ENCODE measurements around the gene PFAS.
A peak's percentile ranks its signal among the peaks of the same experiment; 100 is the strongest.
"Not testable (repeated sequence)": the region's sequence is repeated elsewhere in the genome, so short reads cannot be mapped to it uniquely, and the experiment has no call there.

Gene PFAS

GRCh38 chr17:8225813-8226535, 23.1 kb upstream of the PFAS start:
- DNase-seq, result peak; percentile 97

GRCh38 chr17:8226536-8227237, 22.4 kb upstream of the PFAS start:
- peak; percentile 97 for DNase-seq

DNA sequence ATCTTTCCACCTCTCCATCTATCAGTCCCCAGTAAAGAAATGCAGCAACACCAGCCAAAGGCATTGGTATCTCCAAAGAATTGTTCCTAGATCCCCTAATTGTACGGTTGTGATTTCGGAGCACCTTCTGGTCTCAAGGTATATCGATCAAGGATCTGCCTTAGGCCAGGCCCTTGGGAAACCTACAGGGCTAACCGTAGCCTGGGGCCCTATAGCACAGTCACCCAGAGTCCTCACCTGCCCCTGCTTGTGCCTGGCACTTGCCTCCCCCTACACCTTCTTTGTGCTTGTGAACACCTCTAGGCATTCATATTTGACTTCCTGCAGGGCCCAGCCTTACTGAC, 21.9 kb upstream of the PFAS start:
- no peak for DNase-seq

GRCh38 chr17:8231701-8232100, 17.4 kb upstream of the PFAS start:
- DNase-seq, result no peak

DNA sequence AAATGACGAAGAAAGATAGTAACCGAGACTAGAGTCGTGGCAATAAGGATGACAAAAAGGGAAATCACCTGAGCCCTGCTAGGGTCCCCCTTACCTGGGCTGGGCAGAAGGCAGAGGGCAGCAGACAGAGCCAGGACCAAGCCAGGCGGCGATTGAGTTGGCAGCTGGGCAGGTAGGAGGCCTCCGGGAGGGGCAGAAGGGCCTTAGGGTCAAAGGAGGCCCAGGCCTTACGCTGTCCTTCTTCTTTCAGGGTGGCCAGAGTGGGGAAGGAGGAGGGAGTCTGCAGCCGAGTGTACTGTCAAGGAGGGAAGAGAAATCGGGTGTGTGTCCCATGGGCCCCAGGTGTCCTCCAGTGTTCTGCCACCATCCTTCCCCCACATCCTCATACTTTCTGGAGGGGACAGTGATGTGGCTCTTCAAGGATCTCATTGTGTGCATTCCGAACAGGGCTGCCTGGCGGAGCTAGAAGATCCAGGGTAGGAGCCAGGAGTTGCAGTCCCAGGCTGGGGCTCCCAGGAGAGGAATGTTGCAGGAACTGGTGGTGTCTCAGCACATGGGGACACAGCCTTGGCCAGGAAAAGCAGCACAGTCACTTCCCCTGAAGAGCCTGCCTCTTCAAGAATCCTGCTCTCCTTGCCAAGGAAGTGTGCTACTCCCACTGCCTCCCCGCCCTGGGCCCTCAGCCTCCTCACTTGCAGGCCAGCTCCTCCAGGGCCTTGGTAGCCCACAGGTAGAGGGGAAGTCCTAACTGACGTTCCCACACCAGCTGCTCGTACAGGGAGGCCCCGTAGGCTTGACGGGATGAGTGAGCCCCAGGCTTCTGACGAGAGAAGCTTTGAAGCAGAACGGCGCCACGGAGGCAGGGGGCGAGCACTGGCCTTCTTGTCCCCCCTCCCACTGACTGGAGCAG, 14.5 kb upstream of the PFAS start:
- DNase-seq, result no peak

DNA sequence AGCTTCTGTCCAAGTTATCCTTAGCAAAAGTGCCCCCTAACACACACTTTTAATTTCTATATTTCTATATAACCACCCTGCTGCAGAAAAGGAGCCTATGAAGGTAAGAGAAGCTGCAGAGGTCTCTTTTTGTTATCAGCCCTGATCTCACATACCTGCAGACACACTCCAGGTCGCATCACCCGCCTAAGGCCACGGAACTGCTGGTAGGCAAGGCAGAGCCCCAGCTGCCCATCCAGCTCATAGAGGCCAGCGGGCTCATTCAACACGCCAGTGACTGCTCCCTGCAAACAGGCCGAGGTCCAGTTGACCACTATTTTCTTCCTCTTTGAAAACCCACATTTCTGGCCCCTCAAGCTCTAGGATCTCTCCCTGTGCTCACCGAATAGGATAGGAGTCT, 13.4 kb upstream of the PFAS start:
- DNase-seq, result no peak

DNA sequence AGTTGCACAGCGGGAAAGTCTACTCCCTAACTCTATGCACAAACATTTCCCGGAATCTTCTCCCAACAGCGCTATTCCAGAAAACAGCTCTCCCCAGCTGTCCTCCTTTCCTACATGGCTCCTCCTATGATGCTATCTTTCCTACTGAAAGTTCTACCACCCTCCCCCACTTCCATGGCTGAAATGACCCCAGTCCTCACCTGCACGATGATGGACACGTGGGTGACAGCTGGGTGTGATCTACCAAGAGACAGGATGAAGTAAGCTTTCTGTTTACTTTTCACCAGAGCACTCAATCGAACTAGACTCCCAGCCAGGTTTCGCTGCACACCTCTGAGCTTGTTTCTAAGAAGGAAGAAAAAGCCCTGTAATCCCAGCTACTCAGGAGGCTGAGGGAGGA, 11.9 kb upstream of the PFAS start:
- DNase-seq, result no peak

GRCh38 chr17:8237886-8238285, 11.2 kb upstream of the PFAS start:
- DNase-seq, result no peak

DNA sequence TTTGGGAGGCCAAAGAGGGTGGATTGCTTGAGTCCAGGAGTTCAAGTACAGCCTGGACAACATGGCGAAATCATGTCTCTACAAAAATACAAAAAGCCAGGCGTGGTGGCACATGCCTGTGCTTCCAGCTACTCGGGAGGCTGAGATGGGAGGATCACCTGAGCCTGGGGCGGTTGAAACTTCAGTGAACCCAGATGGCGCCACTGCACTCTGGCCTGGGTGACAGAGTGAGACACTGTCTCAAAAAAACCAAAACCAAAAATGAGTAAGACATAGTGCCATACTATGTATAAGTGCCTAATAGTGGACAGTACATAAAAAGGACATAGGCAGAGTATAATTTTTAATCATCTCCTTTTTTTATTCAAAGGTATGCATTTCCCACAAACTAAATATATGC, 5.3 kb upstream of the PFAS start:
- DNase-seq, result peak; percentile 29

- no peak for DNase-seq
Measured at GRCh38 chr17:8244768-8245167, 4.3 kb upstream of the PFAS start.

- DNase-seq, result peak; percentile 44
Measured at GRCh38 chr17:8249621-8250500, 772 bp downstream of the PFAS start.

GRCh38 chr17:8251411-8251810, 2.3 kb downstream of the PFAS start:
- not testable (repeated sequence) for DNase-seq

- DNase-seq, result no peak
Measured at GRCh38 chr17:8253801-8254200, 4.7 kb downstream of the PFAS start.

GRCh38 chr17:8254881-8255280, 5.8 kb downstream of the PFAS start:
- no peak for DNase-seq

DNA sequence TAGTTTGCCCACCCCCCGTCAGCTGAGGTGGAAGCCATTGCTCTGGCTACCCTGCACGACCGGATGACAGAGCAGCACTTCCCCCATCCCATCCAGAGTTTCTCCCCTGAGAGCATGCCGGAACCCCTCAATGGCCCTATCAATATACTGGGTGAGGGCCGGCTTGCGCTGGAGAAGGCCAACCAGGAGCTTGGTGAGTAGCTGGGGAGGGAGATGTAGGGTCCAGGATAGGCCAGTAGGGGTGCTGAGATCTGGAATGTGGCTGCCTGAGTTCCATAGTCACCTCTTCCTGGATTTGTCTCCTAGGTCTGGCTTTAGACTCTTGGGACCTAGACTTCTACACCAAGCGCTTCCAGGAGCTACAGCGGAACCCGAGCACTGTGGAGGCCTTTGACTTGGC, 6.4 kb downstream of the PFAS start:
- DNase-seq, result no peak

GRCh38 chr17:8256291-8256690, 7.2 kb downstream of the PFAS start:
- no peak for DNase-seq

DNA sequence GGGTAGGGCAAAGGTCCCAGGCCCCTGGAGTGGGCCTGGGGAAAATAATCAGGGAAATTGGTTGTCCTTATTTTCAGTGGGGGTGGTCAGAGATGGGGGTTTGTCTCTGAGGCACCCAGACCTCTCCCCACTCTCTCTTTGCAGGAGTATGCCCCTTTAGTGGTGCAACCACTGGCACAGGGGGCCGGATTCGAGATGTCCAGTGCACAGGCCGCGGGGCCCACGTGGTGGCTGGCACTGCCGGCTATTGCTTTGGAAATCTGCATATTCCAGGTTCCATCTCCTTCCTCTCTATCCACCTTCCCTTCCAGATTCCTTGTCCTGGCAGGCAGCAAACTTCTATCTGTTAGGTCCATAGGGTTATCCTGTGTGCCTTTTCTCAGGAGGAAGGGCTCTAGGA, 7.6 kb downstream of the PFAS start:
- no peak for DNase-seq

- no peak for DNase-seq
Measured at GRCh38 chr17:8257801-8258200, 8.7 kb downstream of the PFAS start.

- no peak for DNase-seq
Measured at GRCh38 chr17:8264320-8264719, 15.2 kb downstream of the PFAS start.

DNA sequence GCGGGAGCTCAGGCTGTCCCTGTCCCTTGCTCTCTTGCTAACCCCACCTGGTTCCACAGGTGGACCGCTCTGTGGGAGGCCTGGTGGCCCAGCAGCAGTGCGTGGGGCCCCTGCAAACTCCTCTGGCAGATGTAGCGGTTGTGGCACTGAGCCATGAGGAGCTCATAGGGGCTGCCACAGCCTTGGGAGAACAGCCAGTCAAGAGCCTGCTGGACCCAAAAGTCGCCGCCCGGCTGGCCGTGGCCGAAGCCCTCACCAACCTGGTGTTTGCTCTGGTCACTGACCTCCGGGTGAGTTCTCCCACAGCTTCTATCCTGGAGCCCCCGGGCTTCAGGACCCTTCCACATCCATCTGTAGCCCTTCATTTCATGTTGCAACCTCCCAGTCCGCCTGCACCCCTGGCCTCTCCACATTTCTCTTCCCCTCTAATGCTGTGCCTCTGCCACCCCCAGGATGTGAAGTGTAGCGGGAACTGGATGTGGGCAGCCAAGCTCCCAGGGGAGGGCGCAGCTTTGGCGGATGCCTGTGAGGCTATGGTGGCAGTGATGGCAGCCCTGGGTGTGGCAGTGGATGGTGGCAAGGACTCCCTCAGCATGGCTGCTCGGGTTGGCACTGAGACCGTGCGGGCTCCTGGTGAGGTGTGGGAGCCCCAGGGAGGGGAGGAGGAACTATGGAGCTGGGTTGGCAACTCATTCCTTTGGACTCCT, 15.9 kb downstream of the PFAS start:
- DNase-seq, result no peak

GRCh38 chr17:8266648-8267479, 17.8 kb downstream of the PFAS start:
- no peak for DNase-seq

Data from OCI-M1 (cell line).